ENCODE data around the gene SOX1. TPM values are rescaled to one million over a fixed set of nuclear protein-coding genes. Genes with fewer than 3 reads are reported as not detected.

SOX1 gene
- polyA plus RNA-seq (ENCODE audit: insufficient read length in 3 of 3), result not detected

DNA sequence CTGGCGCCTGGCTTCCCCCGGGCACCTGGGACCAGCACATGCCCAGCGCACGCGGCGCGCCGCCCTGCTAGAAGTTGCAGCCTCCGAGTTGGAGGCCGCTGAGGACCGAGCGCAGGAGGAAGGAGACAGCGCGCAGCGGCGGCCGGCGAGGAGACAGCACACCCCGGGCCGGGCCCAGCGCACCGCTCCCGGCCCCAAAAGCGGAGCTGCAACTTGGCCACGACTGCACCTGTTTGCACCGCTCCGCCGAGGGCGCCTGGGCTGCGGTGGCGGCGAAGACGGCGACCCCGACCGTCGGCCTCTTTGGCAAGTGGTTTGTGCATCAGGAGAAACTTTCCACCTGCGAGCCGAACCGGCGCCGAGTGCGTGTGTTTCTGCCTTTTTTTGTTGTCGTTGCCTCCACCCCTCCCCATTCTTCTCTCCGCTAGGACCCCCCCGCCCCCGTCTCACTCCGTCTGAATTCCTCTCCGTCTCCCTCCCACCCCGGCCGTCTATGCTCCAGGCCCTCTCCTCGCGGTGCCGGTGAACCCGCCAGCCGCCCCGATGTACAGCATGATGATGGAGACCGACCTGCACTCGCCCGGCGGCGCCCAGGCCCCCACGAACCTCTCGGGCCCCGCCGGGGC lies at the start of gene SOX1:
Gene SOX1, plus strand, starts transcription at position 34 of the 626 bp plus-strand sequence. Its CDS starts 510 bp downstream, at position 544.
- no peak for DNase-seq (ENCODE audit: low read depth in 3 of 3, low spot score in 2 of 3)

DNA sequence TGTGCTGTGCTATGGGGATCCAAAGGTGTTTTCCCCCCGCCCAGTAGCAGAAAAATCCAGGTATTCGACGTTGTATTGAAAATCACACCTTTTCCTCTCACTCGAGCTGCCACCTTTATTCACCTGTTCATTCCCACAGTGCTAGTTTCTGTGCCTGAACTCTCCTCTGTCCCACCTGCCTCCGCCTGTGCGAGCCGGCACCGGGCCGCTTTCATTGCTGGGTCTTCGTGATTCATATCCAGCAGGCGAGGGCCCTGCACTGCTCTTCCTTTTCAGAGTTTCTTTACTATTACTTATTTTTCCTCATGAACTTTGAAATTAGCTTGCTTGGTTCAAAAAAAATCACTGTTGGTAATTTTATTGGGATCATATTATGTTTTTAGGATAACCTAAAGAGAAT lies 42.4 kb upstream of the SOX1 start:
- DNase-seq (ENCODE audit: low read depth in 3 of 3, low spot score in 2 of 3), result no peak

DNA sequence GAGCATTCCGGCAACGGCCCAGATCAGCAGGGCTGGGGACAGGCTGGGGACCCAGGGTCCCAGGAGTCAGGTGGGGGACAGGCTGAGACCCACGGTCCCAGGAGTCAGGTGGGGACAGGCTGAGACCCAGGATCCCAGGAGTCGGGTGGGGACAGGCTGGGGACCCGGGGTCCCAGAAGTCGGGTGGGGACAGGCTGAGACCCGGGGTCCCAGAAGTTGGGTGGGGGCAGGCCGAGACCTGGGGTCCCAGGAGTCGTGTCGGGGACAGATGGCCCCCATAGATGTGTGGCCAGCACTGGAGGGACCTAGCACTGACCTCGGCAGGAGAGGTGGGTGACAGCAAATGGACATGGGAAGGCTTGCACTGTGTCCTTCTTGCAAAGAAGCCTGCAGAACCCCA lies 39.7 kb upstream of the SOX1 start:
- DNase-seq (ENCODE audit: low read depth in 3 of 3, low spot score in 2 of 3), result no peak

DNA sequence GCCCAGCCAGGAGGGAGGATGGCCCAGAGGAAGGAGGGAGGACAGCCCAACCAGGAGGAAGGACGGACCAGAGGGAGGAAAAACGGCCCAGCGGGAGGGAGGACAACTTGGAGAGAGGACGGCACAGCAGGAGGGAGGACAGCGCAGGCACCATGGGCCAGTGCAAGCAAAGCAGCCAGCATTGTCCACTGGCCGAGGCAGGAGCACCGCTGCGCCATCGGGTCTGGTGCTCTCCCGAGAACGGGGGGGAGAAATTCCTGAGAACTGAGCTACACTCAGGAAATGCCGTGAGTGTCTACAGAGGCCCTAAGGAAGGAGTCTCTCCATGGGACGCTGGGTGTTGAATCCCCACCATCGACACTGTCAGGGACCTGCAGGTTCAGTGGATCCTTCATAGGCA lies 38.5 kb upstream of the SOX1 start:
- no peak for DNase-seq (ENCODE audit: low read depth in 3 of 3, low spot score in 2 of 3)

DNA sequence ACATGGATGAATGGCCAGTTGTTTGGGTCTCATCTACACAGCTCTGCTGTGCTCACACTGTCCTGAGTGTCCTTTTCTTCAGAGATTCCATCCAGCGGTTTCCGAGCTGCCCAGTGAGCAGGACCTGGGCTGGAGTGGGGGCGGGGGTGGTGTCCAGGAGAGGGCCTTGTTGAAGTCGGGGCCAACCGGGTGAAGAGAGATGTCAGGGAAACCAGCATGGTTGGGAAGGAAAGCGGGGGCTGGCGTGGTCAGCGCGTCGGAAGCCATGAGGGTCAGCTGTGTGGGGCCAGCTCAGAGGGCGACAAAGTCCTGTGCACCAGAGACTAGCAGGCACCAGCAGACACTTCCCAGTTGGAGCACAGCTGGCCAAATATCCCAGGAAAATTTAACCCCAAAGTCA lies 37.8 kb upstream of the SOX1 start:
- DNase-seq (ENCODE audit: low read depth in 3 of 3, low spot score in 2 of 3), result no peak

DNA sequence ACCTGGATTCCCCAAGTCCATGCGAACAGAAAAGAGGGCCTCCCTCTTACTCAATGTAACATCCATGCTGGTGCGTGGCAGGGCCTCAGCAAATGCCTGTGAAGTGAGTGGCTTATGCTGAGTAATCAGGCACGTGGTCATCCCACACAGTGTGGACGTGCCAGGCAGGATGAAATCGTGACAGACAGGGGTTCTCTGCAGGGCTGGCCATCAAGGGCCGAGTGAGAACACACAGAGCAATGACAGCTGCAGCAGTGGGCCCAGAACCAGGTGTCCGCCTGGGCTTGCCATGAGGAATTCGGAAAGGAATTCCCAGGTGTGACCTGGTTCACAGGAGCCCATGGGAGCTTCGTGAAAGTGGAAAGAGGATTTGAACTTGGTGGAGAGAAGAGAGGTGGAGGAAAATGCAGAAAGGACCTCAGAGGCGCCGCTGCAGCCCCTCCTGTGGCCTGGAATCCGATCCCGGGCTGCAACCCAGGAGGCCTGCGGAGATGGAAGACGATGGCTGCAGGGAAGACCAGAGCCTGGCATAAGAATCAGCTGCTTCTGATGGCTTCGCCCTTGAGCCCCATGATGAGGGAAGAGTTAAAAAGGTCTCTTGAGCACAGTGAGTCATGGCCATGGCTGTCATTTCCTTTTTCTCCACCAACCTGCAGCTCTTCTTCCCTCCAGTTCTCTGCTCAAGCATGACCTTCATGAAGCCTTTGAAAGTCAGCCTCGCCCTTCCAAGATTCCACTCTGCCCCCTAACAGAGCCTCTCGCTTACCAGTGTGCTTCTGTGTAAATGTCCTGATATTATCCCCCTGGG lies 34.6 kb upstream of the SOX1 start:
- DNase-seq (ENCODE audit: low read depth in 3 of 3, low spot score in 2 of 3), result no peak

DNA sequence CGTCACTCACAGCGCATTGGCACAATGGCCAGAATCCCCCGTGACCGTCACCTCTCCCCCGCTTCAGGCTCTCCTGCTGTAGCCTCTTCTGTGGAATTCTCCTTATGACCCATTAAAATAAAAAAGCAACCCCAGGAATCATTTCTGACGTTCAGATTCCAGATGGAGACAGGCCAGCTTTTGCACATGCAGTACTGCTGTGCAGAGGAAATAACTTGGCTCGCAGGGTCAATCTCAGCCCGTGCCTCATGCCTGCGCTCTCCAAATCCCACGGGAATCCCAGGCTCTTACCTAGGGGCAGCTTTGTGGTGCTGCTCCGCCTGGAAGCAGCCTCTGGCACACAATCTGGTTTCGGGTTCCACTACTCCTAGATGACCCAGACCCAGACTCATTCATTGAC lies 32.7 kb upstream of the SOX1 start:
- DNase-seq (ENCODE audit: low read depth in 3 of 3, low spot score in 2 of 3), result no peak

DNA sequence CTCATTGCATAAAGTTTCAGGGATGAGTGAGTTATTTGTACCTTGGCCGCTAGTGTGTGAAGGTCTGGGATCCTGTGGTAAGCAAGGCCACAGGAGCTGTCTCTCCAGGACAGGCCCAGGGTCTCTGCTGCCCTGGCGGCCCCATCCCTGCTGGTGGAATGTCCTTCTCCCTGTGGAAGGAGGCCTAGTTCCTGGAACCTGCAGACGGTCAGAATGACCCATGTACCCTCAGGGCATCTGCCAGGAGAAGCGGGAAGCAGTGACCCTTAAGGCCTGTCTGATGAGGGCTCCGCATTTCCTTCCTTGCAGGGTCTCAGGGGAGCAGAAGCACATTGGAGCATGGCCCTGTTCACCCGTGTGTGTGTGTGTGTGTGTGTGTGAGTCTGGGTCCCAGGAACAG lies 32.1 kb upstream of the SOX1 start:
- no peak for DNase-seq (ENCODE audit: low read depth in 3 of 3, low spot score in 2 of 3)

DNA sequence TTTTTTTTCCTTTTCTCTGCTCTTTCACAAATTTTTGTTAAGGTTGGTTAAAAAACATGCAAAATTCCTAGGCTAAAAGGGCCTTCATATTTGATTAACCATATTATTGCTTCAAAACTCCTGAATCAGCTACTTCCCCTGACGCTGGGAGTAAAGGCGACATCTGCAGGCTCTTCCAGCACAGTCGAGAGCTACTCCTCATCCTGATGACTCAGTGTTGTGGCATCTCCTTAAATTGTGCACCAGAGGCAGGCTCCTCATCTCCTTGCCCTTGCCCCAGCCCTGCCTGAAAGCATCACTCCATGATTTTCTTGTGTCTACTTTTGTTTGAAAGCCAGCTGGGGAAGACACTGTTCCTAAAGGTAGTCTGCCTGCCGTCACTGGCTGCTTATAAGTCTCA lies 24.5 kb upstream of the SOX1 start:
- DNase-seq (ENCODE audit: low read depth in 3 of 3, low spot score in 2 of 3), result no peak

DNA sequence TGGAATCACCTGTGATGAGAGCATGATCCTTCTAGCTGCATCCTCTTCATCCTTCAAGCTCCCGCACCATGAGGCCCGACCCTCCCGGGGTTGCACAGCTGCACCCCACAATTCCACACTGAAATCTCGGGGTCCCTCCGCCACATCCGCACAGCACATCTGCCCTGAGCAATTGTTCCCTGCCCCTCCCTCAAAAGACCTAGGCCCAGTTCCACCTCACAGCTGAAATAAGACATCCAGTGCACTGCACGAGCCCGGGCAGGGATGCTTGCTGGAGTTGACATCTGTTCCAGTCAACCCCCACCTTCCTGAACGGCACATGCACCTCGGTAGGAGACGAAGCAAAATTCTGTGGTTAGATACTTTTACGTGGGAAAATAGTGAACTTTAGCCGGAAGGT lies 14.7 kb upstream of the SOX1 start:
- no peak for DNase-seq (ENCODE audit: low read depth in 3 of 3, low spot score in 2 of 3)

DNA sequence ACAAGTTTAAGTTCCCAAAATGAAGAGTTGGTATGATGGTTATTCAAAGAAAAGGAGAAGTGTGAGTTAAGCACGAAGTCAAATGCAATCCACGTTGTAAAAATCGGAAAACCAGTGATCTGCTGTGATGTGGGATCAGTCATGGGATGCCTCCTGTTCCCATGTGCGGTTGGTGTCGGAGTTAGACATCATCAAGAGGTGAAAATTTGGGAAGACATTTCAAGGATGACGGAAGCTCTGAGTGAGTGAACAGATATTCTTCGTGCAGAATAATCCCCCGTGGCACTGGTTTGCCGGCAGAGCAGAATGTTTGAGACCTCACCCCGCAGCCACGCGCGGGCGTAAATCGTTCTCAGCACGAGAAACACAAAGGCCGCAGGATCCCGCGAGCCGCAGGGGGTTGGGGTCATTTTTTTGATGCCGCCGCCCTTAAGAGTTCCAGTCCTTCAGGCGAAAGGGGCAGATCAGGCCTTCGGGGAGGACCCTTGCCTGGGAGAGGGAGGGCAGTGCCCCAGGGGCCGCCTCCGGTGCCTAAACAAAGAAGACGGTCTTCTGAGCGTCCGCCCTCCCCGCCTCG lies 13.7 kb upstream of the SOX1 start:
- DNase-seq (ENCODE audit: low read depth in 3 of 3, low spot score in 2 of 3), result no peak

DNA sequence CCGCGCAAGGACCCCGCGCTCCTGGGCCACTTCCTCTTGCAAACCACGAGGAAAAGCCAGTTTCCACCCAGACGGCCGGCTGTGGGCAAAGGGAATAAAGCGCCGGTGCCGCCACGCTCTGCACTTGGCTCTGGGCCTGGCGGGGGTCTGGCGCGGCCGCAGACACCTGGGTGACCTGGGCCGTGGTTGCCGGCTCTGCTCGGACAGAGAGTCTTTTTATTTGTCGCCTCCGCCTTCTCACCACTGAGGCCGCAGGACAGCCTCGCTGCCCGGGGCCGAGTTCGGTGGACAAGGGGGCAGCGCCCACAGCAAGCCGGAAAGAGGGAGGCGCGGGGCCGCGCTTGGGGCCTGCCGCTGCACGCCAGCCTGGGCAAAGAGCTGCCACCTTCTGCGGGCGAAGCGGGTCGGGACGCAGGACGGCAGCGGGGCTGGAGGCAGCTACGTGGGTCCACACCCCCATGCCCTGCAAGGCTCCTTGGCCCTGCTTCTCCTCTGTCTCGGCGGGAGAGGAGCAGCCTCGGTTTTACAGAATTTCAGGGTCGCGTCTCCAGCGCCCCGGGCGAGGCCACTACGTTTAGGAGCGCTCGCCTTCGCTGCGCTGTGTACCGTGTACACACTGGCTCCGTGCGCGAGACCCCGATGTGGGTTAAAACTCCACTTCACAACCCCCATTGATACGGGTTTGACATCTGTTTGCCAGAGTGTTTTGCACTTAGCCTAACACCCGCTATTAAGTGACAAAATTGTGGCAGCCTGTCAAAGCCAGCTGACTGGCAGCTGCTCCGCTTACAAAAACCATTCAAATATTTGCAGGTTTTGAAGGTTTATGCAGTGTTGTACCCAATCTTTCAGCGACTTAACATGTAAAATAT lies 13.0 kb upstream of the SOX1 start:
- no peak for DNase-seq (ENCODE audit: low read depth in 3 of 3, low spot score in 2 of 3)

DNA sequence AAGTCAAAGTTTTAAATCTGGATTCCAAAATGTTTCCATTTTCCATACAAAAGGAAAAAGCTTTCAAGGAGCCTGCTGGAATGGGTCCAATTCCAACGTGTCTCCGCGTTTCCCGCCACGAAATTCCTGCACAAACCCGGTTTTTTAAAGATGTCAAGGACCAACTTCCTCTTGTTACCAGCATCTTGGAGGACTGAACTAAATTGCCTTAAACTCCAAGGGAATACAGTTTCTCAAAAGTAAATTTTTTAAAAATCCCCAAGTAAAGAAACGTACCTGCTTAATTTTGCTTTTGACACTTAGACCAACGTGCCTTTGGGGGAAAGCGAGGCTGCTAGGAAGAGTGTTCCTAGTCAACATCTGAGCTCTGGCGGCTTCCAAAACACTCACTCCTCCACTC lies 12.3 kb upstream of the SOX1 start:
- no peak for DNase-seq (ENCODE audit: low read depth in 3 of 3, low spot score in 2 of 3)

DNA sequence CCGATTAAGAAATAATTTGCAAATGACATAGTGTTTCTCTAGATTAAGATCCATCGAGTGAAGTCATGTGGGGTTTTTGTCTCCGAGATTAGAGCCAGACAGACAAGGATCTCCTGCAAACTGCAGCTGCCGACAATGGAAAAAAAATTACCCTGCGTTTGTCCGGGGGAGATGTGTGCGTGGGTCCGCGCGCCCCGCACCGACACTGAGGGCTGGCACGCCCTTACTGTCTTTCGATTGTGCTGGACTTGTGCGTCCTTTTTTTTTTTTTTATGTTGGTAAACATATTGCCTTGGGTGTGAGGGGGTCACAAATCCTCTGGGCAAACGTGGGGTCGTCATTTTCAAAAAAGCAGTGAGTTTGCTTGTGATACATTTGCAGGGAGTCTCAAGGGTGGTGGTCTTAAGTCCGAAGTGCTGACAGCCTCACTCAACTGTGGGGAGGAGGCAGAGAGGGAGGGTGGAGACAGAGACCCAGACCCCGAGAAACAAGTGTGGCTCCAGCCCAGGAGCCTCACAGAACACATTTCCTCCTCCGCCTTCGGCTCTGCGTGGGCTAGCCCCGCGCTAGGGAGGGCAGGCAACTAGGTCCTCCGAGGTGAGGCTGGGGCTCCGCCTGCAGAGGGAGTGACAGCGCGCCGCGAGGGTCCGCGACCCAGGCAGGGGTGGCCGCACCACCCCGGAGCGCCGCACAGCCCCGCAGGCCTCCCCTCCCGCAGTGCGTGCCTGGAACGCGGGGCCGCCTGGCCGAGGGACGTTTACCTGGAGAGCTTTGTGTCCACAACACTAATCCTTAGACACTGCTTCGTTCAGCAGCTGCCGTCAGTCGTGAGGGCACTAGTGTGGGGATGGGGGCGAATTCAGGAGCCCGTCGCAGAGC lies 11.7 kb upstream of the SOX1 start:
- no peak for DNase-seq (ENCODE audit: low read depth in 3 of 3, low spot score in 2 of 3)

DNA sequence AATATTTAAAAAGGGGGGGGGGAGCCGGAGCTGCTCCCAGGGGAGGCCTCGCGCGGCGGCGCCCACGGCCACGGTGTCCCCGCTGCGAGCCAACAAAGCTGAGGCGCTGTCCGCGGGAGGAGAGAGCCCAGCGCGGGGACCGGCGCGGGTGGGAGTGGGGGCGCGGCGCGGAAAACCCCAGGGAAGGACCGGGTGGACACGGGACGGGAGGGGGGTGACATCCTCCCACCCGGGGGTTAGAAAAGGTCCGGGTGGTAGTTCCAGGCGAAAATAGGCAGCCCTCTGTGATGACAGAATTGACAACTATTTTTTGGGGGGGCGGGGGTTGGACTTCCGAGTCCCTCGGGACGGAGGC lies 11.1 kb upstream of the SOX1 start:
- no peak for DNase-seq (ENCODE audit: low read depth in 3 of 3, low spot score in 2 of 3)

DNA sequence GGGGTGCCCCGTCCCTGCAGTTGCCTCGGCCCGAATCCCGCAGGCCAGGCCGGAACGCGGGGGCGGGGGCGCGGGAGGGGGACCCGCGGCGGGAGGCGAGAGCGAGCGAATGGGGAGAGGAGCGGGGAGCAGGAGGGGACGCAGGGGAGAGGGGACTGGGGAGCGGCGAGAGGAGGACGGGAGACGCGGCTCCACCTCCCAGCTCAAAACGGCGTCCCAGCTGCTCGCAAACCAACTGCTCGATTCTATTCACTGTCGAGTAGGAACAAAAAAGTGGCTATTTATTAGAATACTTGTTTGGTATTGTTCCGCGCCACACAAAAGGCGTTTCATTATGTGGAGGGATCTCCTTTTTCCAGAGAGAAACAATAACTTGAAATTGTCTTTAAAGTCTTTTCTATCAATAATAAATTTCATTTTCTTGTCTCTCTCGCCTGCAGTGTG lies 10.6 kb upstream of the SOX1 start:
- DNase-seq (ENCODE audit: low read depth in 3 of 3, low spot score in 2 of 3), result no peak

DNA sequence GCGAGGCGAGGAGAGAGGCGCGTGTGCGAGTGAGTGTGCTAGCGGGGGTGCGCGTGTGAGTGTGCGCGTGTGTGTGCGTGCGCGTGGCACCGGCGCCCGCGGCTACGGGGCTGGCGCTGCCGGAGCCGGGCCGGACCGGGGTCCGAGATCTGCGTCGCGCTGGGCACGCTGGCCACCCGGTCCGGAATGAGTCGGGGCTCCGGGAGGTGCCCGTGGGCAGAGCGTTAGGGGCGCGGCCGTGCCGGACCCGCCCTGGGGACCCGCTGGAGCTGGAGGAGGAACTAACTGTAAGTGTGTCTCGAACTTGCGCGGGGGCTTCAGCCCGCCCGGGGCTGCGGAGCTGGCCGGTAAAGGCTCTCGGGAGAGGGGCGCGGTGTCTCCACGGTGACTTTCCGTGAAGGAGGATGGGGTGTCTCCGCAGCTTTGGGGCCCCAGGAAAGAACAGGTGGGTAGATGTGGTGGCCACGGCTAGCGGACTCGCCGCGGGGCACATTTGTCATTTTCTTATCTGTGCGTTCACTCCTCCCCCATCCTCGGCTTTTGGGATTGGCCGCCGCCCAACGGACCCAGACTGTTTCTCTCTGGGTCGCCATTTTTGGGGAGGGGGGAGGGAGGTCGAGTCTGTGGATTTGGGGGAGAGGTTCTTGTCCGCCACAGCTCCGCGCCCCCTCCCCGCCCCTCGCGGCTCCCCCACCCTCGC lies 10.1 kb upstream of the SOX1 start:
- no peak for DNase-seq (ENCODE audit: low read depth in 3 of 3, low spot score in 2 of 3)

DNA sequence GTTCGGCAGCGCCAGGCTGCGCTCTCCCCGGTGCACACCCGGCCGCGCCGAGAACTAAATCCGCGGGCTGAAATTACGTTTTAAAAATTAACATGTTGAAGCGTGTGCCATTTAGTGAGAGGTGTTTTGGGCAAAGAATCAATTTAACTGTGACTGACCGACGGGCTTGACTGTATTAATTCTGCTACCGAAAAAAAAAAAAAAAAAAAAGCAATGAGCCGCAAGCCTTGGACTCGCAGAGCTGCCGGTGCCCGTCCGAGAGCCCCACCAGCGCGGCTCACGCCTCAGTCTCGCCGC lies 9.6 kb upstream of the SOX1 start:
- no peak for DNase-seq (ENCODE audit: low read depth in 3 of 3, low spot score in 2 of 3)

DNA sequence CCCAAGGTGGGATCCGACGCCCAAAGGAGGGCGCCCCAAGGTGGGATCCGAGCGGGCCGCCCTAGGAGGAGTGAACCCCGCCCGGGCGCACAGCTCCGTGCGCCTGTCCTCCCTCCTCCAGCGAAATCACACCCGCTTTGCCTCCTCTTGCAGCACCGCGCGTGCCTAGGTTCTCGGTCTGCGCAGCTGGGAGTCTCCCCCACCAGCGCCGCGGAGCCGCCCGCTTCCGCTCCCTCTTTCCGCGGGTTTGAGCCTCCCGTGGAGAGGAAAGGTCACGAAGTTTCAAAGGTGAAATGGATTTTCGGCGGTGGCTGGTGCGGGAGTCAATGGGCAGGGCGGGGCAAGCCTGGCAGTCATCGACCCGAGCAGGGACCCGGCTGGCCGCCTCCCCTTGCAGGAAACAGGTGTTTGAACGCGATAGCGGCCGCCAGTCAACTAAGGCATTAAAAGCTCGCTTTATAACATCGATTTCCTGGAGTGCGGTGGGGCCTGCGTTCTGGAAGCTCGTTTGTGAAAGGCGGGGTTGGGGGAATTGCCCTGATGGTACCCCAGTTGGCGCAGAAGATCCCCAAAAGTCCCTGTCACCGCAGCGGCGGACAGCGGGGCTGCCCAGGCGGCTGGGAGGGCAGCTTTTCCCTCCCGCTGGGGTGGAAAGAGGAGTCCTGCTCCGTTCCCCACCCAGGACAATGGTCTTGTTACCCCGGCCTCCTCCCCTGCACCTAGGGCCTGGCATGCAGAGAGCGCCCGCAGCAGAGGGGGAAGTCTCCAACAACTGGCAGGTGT lies 9.0 kb upstream of the SOX1 start:
- no peak for DNase-seq (ENCODE audit: low read depth in 3 of 3, low spot score in 2 of 3)
